HG03108 (cell line): ENCODE measurements around the gene ADIG.
"Not testable (repeated sequence)": the region's sequence is repeated elsewhere in the genome, so short reads cannot be mapped to it uniquely, and the experiment has no call there.

Experiments
- ATAC-seq: cut with Tn5 transposase; IDR thresholded peaks from one replicate; pipeline ENCODE4 v1.9.1; 2021; ENCODE audit warnings: moderate library complexity; ENCODE audit not compliant: unreplicated experiment

ADIG gene

GRCh38 chr20:38569747-38570525 lies 11.1 kb upstream of the ADIG start:
- no peak for ATAC-seq

GRCh38 chr20:38573413-38573812 lies 7.6 kb upstream of the ADIG start:
- ATAC-seq, result no peak

GRCh38 chr20:38579219-38579910 lies 1.6 kb upstream of the ADIG start:
- no peak for ATAC-seq

GRCh38 chr20:38579921-38580320 lies 1.1 kb upstream of the ADIG start:
- ATAC-seq, result no peak

GRCh38 chr20:38581830-38582358 lies 897 bp downstream of the ADIG start:
- no peak for ATAC-seq

GRCh38 chr20:38583306-38583705 lies 2.3 kb downstream of the ADIG start:
- ATAC-seq, result no peak

GRCh38 chr20:38584099-38584763 lies 3.2 kb downstream of the ADIG start:
- ATAC-seq, result no peak

- ATAC-seq, result no peak
These were observed 4.6 kb downstream of the ADIG start for GRCh38 chr20:38585404-38586180.

GRCh38 chr20:38586181-38586525 lies 5.2 kb downstream of the ADIG start:
- no peak for ATAC-seq

- ATAC-seq, result no peak
These were observed 7.3 kb downstream of the ADIG start for GRCh38 chr20:38588303-38588702.

- ATAC-seq, result no peak
These were observed 8.4 kb downstream of the ADIG start for GRCh38 chr20:38589351-38589750.

- no peak for ATAC-seq
These were observed 9.1 kb downstream of the ADIG start for GRCh38 chr20:38589967-38590675.

- ATAC-seq, result no peak
These were observed 9.9 kb downstream of the ADIG start for GRCh38 chr20:38590676-38591473.

- ATAC-seq, result no peak
These were observed 10.7 kb downstream of the ADIG start for GRCh38 chr20:38591474-38592410.

GRCh38 chr20:38592411-38592790 lies 11.4 kb downstream of the ADIG start:
- ATAC-seq, result not testable (repeated sequence)

- ATAC-seq, result not testable (repeated sequence)
These were observed 13.3 kb downstream of the ADIG start for GRCh38 chr20:38594281-38594680.

- not testable (repeated sequence) for ATAC-seq
These were observed 14.9 kb downstream of the ADIG start for GRCh38 chr20:38595886-38596285.

GRCh38 chr20:38599410-38599882 lies 18.4 kb downstream of the ADIG start:
- no peak for ATAC-seq
